ENCODE data around the gene EID2B.

- TF ChIP-seq POLR2A (IDR thresholded peaks at IDR 0.05; ENCODE audit: low read depth, low read length) (no peak), POLR2AphosphoS5 (IDR thresholded peaks at IDR 0.05; ENCODE audit: low read depth, low read length) (no peak), TAF1 (IDR thresholded peaks at IDR 0.05; ENCODE audit: low read depth, low read length) (no peak), SPI1 (IDR thresholded peaks at IDR 0.05; ENCODE audit: low read depth, low read length) (no peak), PAX5 (IDR thresholded peaks at IDR 0.05; ENCODE audit: insufficient read depth, low read length, severe bottlenecking) (no peak), POU2F2 (IDR thresholded peaks at IDR 0.05; ENCODE audit: low read depth, low read length) (no peak)
Observed at GRCh38 chr19:39563408-39563807, 30.8 kb upstream of the EID2B start.
